Peyer's patch (tissue), 4 donors: ENCODE data around the gene MT1M.

Experiments
- POLR2A ChIP-seq, 2 donors: fragments of 450-650 bp; IDR thresholded peaks; one replicate each; pipeline ENCODE4 v1.5.1; 2017; ENCODE audit warnings: antibody characterized with exemption in 2 of 2, mild to moderate bottlenecking in 2 of 2, moderate library complexity in 2 of 2
- TF ChIP-seq, protein P1 (sequence below), 6 experiments: fragments of 450-650 bp in 4 of 6; fragments of 200-600 bp in 2 of 6; sonication (generic) in 1 of 6; IDR thresholded peaks; one replicate each; pipeline ENCODE4 v1.5.1; 2017 to 2019; ENCODE audit warnings: antibody characterized with exemption in 6 of 6, mild to moderate bottlenecking in 3 of 6, moderate library complexity in 1 of 6

DNA sequence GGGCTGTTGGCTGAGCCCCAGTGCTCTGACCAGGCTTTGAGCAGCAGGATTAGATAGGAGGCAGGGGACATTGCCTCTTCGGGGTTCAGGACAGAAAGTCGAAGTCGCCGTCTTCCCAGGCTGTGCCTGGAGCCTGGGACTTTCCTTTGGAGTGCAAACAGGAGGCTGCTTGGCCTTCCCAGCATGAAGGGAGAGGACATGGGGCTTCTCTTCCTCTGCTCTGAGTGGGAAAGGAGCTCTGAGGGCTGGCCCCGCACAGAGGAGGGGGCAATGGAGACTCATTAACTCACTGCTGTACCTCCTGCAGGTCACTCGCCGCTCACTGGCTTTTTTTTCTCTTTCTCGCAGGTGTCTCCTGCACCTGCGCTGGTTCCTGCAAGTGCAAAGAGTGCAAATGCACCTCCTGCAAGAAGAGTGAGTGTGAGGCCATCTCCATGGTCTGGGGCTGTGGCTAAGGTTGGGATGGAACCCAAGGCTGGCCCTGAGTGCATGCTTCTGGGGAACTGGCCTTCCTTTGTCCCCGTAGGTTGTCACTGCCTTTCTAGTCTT is 25.9 kb downstream of the MT1M start:
- TF ChIP-seq, protein P1, sequence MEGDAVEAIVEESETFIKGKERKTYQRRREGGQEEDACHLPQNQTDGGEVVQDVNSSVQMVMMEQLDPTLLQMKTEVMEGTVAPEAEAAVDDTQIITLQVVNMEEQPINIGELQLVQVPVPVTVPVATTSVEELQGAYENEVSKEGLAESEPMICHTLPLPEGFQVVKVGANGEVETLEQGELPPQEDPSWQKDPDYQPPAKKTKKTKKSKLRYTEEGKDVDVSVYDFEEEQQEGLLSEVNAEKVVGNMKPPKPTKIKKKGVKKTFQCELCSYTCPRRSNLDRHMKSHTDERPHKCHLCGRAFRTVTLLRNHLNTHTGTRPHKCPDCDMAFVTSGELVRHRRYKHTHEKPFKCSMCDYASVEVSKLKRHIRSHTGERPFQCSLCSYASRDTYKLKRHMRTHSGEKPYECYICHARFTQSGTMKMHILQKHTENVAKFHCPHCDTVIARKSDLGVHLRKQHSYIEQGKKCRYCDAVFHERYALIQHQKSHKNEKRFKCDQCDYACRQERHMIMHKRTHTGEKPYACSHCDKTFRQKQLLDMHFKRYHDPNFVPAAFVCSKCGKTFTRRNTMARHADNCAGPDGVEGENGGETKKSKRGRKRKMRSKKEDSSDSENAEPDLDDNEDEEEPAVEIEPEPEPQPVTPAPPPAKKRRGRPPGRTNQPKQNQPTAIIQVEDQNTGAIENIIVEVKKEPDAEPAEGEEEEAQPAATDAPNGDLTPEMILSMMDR (IDR thresholded peaks at IDR 0.05): no peak
- no peak for TF ChIP-seq POLR2A (IDR thresholded peaks at IDR 0.05)
